SKM-1 treated with dmso at 0.1 percent for 144 hours (cell line): ENCODE measurements around the gene FAM163A.

ENCODE experiments used
- DNase-seq: peaks from one replicate; lab custom pipeline; 2025; ENCODE audit not compliant: unreplicated experiment; lab: John Stamatoyannopoulos, UW

FAM163A gene

GRCh38 chr1:179748772-179749171 is 5.7 kb downstream of the FAM163A start:
- no peak for DNase-seq

- DNase-seq, result no peak
These were observed 7.5 kb downstream of the FAM163A start for GRCh38 chr1:179750630-179751029.

- DNase-seq, result no peak
These were observed 10.0 kb downstream of the FAM163A start for GRCh38 chr1:179753061-179753460.

GRCh38 chr1:179754041-179754624 is 11.0 kb downstream of the FAM163A start:
- no peak for DNase-seq

- DNase-seq, result no peak
These were observed 14.8 kb downstream of the FAM163A start for GRCh38 chr1:179757933-179758332.

- no peak for DNase-seq
These were observed 17.4 kb downstream of the FAM163A start for GRCh38 chr1:179760521-179760920.

GRCh38 chr1:179761296-179761695 is 18.2 kb downstream of the FAM163A start:
- no peak for DNase-seq

GRCh38 chr1:179761846-179762640 is 19.0 kb downstream of the FAM163A start:
- DNase-seq, result no peak

GRCh38 chr1:179767177-179767581 is 24.1 kb downstream of the FAM163A start:
- no peak for DNase-seq

- DNase-seq, result no peak
These were observed 24.9 kb downstream of the FAM163A start for GRCh38 chr1:179767996-179768395.

- DNase-seq, result no peak
These were observed 27.9 kb downstream of the FAM163A start for GRCh38 chr1:179770887-179771502.

- DNase-seq, result no peak
These were observed 30.2 kb downstream of the FAM163A start for GRCh38 chr1:179773264-179773663.

- no peak for DNase-seq
These were observed 30.9 kb downstream of the FAM163A start for GRCh38 chr1:179774000-179774399.

- DNase-seq, result no peak
These were observed 31.5 kb downstream of the FAM163A start for GRCh38 chr1:179774566-179774965.

GRCh38 chr1:179775009-179775408 is 31.9 kb downstream of the FAM163A start:
- DNase-seq, result no peak

- no peak for DNase-seq
These were observed 33.7 kb downstream of the FAM163A start for GRCh38 chr1:179776831-179777230.

- DNase-seq, result no peak
These were observed 34.6 kb downstream of the FAM163A start for GRCh38 chr1:179777731-179778130.

- no peak for DNase-seq
These were observed 36.7 kb downstream of the FAM163A start for GRCh38 chr1:179779645-179780272.

GRCh38 chr1:179781962-179782361 is 38.9 kb downstream of the FAM163A start:
- no peak for DNase-seq

GRCh38 chr1:179785031-179785431 is 41.9 kb downstream of the FAM163A start:
- no peak for DNase-seq

GRCh38 chr1:179785728-179786127 is 42.6 kb downstream of the FAM163A start:
- DNase-seq, result no peak
